Chondrocyte (in vitro differentiated cells): ENCODE results near the gene ECSCR. TPM values are rescaled to one million over a fixed set of nuclear protein-coding genes. Genes with fewer than 3 reads are reported as not detected.

Experiments used
- DNase-seq: peaks from one replicate; pipeline ENCODE4 v3.0.0; 2021; ENCODE audit warnings: mixed read lengths, low spot score
- H3K27ac Mint-ChIP-seq: one replicate; pipeline ENCODE4 v1.8.0; 2021; ENCODE audit warnings: mild to moderate bottlenecking, moderate library complexity, mixed read lengths; ENCODE audit not compliant: unreplicated experiment
- H3K27me3 Mint-ChIP-seq: 2 replicates; pipeline ENCODE4 v1.8.0; 2021; ENCODE audit warnings: low read depth, mixed read lengths
- H3K36me3 Mint-ChIP-seq: 2 replicates; pipeline ENCODE4 v1.8.0; 2021; ENCODE audit warnings: low read depth, mixed read lengths
- H3K4me1 Mint-ChIP-seq: 2 replicates; pipeline ENCODE4 v1.8.0; 2021; ENCODE audit warnings: low read depth, mild to moderate bottlenecking, mixed read lengths
- H3K4me3 Mint-ChIP-seq: one replicate; pipeline ENCODE4 v1.8.0; 2021; ENCODE audit warnings: mild to moderate bottlenecking, moderate library complexity, mixed read lengths; ENCODE audit not compliant: unreplicated experiment
- H3K9me3 Mint-ChIP-seq: 2 replicates; pipeline ENCODE4 v1.8.0; 2021; ENCODE audit warnings: low read depth, mixed read lengths
- total RNA-seq: library from RNA; stranded (reverse); gene quantifications from 3 replicates; pipeline ENCODE4 v1.2.1, GENCODE V29; 2021
- TF ChIP-seq, protein P1 (sequence below): fragments of 200-600 bp; sonication (generic); IDR thresholded peaks from 2 replicates; pipeline ENCODE4 v1.5.0; 2021; ENCODE audit warnings: antibody characterized with exemption, mild to moderate bottlenecking, moderate library complexity

ECSCR gene
- total RNA-seq, 1 donor from 2014 or later: 0.62 TPM

DNA sequence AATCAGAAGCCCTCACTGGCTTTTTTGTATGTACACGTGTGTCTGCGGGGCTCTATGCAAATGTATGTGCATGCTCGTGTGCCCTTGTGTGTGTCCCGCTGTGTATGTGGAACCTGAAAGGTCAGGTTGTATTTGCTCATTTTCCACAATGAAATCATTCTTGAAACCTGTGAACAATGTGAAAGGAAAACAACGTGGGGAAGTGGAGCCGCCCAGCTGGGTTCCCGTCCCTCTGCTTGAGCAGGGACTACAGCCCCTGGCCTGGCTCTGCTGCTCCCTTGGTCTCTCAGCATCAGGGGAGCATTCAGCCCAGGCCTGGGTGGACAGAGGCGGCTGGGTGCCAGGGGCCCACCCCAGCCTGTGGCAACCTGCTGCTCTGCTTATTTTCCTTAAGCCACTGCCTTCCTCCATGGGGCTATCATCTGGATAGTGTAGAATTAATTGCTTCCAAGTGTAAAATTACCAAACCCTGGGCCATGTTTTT is 3.0 kb downstream of the ECSCR start:
- Mint-ChIP-seq H3K36me3 (no peaks in the 10 kb centered on the region), H3K27ac (peak overlapping the region; percentile 97), H3K27me3 (no peaks in the 10 kb centered on the region)

DNA sequence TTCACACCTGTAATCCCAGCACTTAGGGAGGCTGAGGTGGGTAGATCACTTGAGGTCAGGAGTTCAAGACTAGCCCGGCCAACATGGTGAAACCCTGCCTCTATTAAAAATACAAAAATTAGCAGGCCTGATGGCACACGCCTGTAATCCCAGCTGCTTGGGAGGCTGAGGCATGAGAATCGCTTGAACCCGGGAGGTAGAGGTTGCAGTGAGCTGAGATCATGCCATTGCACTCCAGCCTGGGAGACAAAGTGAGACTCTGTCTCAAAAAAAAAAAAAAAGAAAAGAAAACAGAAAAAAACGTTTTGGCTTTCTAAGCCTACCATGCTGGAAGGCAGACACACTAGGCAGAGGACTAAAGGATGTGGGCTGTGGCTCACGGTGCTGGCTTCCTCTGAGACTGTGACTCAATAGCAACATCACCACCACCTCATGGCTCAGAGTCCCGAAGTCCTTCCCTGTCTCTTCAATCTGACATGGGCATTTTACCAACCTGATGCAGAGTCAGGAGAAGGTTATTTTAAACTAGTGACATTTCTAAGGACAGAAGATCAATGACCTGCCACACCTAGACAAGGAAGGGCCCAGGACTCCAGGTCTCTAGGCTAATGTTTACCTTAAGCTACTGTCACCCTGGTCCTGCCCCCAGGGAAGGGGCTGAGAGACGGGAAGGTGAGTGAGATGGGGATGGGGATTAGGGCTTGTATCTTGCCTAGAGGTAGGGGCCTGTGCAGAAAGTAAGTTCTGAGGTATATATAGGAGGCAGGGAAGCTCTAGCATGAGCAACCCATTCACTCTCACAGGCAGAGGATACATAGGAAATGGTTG is 3.7 kb downstream of the ECSCR start:
- Mint-ChIP-seq H3K36me3 (no peaks in the 10 kb centered on the region), H3K4me1 (peaks cover 48% of the 10 kb centered on the region), H3K27ac (peak overlapping the region; percentile 97), H3K27me3 (no peaks in the 10 kb centered on the region), H3K4me3 (no peak overlapping the region), H3K9me3 (no peaks in the 10 kb centered on the region)
- DNase-seq: no peak
- TF ChIP-seq, protein P1, sequence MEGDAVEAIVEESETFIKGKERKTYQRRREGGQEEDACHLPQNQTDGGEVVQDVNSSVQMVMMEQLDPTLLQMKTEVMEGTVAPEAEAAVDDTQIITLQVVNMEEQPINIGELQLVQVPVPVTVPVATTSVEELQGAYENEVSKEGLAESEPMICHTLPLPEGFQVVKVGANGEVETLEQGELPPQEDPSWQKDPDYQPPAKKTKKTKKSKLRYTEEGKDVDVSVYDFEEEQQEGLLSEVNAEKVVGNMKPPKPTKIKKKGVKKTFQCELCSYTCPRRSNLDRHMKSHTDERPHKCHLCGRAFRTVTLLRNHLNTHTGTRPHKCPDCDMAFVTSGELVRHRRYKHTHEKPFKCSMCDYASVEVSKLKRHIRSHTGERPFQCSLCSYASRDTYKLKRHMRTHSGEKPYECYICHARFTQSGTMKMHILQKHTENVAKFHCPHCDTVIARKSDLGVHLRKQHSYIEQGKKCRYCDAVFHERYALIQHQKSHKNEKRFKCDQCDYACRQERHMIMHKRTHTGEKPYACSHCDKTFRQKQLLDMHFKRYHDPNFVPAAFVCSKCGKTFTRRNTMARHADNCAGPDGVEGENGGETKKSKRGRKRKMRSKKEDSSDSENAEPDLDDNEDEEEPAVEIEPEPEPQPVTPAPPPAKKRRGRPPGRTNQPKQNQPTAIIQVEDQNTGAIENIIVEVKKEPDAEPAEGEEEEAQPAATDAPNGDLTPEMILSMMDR: no peak

More for the DNA sequence above, 3.0 kb downstream of the ECSCR start:
- Mint-ChIP-seq H3K4me1 (peaks cover 48% of the 10 kb centered on the region), H3K9me3 (no peaks in the 10 kb centered on the region), H3K4me3 (no peak overlapping the region)
- no peak for DNase-seq
- TF ChIP-seq, protein P1: no peak

DNA sequence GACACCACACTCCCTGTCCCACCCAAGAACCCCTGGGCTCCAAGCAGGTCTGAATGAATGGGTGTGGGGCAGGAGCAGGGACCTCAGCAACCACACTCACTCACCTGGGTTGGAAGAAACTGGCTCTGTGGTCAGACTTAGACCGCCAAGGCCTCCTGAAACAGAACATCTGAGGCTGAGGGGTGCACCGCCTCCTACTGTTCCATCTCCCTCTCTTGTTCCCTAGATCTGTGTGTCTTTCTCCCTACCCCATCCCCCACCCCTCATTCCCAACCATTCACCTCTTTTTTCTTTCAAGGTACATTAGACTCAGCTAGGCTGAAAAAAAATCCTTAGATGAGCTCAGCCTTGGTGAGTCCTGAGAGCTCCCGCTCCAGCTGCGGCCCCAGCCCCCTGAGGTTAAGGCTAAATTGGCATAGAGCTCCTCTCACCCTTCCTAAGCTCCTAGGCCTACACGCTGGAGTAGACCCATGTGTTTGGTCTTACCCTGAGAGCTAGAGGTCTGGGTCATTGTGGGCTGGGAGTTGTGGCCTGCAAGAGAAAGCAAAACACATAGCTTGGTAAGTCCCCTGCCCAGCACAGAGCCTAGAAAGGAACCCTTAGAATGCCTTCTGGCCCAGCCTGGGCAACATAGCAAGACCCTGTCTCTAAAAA is 4.8 kb downstream of the ECSCR start:
- H3K4me1 Mint-ChIP-seq: peaks cover 42% of the 10 kb centered on the region
- H3K9me3 Mint-ChIP-seq: no peaks in the 10 kb centered on the region
- DNase-seq: no peak
- H3K27ac Mint-ChIP-seq: no peak overlapping the region
- TF ChIP-seq, protein P1: no peak
- H3K27me3 Mint-ChIP-seq: no peaks in the 10 kb centered on the region
- H3K4me3 Mint-ChIP-seq: no peak overlapping the region
- H3K36me3 Mint-ChIP-seq: no peaks in the 10 kb centered on the region

DNA sequence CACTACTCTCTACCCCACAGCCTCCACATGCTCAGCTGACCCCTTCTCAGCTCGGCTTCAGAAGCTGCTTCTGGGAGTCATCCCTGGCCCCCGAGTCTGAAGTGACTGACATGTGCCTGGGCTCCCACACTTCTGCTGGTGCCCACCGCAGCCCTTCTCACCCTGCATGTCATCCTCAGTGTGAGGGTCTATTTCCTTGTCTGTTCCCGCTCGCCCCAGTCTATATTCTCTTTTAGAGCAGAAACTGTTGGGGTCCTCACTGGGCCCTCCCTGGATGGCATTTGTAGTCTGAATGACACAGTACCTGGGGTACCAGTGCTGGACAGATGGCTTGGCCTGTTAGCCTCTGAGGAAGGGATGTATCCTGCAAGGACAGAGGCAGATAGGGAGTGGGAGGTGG is 5.3 kb downstream of the ECSCR start:
- Mint-ChIP-seq H3K9me3 (no peaks in the 10 kb centered on the region), H3K36me3 (no peaks in the 10 kb centered on the region), H3K4me3 (no peak overlapping the region), H3K27ac (no peak overlapping the region), H3K27me3 (no peaks in the 10 kb centered on the region), H3K4me1 (peaks cover 37% of the 10 kb centered on the region)
- peak; percentile 66 for DNase-seq
- TF ChIP-seq, protein P1: no peak

DNA sequence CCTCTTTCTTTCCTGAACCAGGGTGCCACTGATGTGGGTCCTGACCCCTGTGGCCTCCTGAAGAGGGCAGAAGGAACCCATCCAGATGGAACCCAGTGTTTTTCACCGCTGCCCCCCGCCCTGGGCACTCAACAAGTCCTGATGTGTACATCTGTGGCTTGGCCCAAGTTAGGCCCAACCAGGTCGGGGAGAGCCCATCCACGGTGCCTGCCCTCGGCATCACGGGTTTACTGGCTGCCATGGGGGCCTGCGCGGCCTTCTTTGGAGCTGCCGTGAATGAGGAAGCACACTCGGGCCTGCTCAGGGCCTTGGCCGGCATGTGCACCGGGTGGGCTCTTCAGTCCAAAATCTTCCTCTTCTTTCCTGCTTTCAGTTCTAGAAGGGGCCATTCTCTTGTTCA is 5.8 kb downstream of the ECSCR start:
- H3K4me1 Mint-ChIP-seq: peaks cover 32% of the 10 kb centered on the region
- H3K4me3 Mint-ChIP-seq: no peak overlapping the region
- H3K36me3 Mint-ChIP-seq: no peaks in the 10 kb centered on the region
- H3K9me3 Mint-ChIP-seq: no peaks in the 10 kb centered on the region
- peak; percentile 56 for DNase-seq
- TF ChIP-seq, protein P1: no peak
- H3K27me3 Mint-ChIP-seq: no peaks in the 10 kb centered on the region
- no peak overlapping the region for H3K27ac Mint-ChIP-seq
